HepG2 (cell line): ENCODE measurements around the gene YEATS2. TPM values are rescaled to one million over a fixed set of nuclear protein-coding genes. Genes with fewer than 3 reads are reported as not detected.

ENCODE experiments used
- ATAC-seq: fragments of 200-7000 bp; cut with Tn5 transposase; 3 replicates; pipeline ENCODE4 v1.9.1; 2020; ENCODE audit warnings: mild to moderate bottlenecking, moderate library complexity
- BruUV-seq: library from RNA; stranded (reverse); fragments of 400-500 nt; replicated peaks from 2 replicates; lab custom pipeline; 2021; lab: Mats Ljungman, UMichigan
- CTCF ChIA-PET: fragments of 300-600 bp; formaldehyde crosslinking; extraction: SDS; loops from one replicate; lab custom pipeline; 2021; ENCODE audit warnings: low total read pairs, inconsistent platforms, low intra/inter-chr PET ratio; lab: Yijun Ruan, JAX
- POLR2A ChIA-PET: fragments of 350-600 bp; sonication (Branson Sonifier 250); formaldehyde crosslinking; loops from one replicate; lab custom pipeline; 2020; ENCODE audit warnings: antibody characterized with exemption, inconsistent platforms; lab: Yijun Ruan, JAX
- DNase-seq: peaks from one replicate; pipeline ENCODE4 v3.0.0-alpha.2; 2015; ENCODE audit warnings: low spot score
- FAIRE-seq: peaks from 3 replicates; lab custom pipeline; 2011; peaks lifted over from hg19 to GRCh38; lab: Jason Lieb, UNC
- H2AFZ ChIP-seq: one replicate; pipeline ENCODE4 v1.6.1; 2011; ENCODE audit warnings: low read length, inconsistent platforms
- H3K27ac ChIP-seq: fragments of 300-600 bp; 3 replicates; pipeline ENCODE4 v1.8.0; 2011; ENCODE audit warnings: mixed run types, mild to moderate bottlenecking, mixed read lengths, low read length, inconsistent platforms; ENCODE audit not compliant: insufficient read depth; ENCODE audit errors: extremely low read length
- H3K27me3 ChIP-seq, 2 experiments: fragments of 200-600 bp in 1 of 2; 2 replicates in 1 of 2; 3 replicates in 1 of 2; pipeline versions ENCODE4 v1.6.0 to v1.8.0; 2011; ENCODE audit warnings: low read length in 2 of 2, mild to moderate bottlenecking in 2 of 2, moderate library complexity in 2 of 2, inconsistent platforms in 1 of 2; ENCODE audit not compliant: insufficient read depth in 2 of 2, control insufficient read depth in 1 of 2
- H3K36me3 ChIP-seq, 2 experiments: fragments of 200-600 bp in 1 of 2; replicated peaks in 1 of 2; 2 replicates in 1 of 2; 3 replicates in 1 of 2; pipeline versions ENCODE4 v1.5.1 to v1.8.0; 2011; ENCODE audit warnings: low read length in 2 of 2, inconsistent platforms in 1 of 2; ENCODE audit not compliant: insufficient read depth in 2 of 2, control insufficient read depth in 1 of 2
- H3K4me1 ChIP-seq: 2 replicates; pipeline ENCODE4 v1.5.1; 2012; ENCODE audit warnings: low read length, inconsistent platforms; ENCODE audit not compliant: insufficient read depth
- H3K4me2 ChIP-seq: 2 replicates; pipeline ENCODE4 v1.6.0; 2011; ENCODE audit warnings: low read depth, low read length, inconsistent platforms
- H3K4me3 ChIP-seq, 3 experiments: fragments of 200-600 bp in 1 of 3; sonication (generic), shearing (Covaris generic) in 1 of 3; replicated peaks in 1 of 3; 2 replicates each; pipeline ENCODE4 v1.5.1; 2011 to 2016; ENCODE audit warnings: low read length in 3 of 3, inconsistent platforms in 2 of 3, low read depth in 2 of 3, mild to moderate bottlenecking in 2 of 3, control low read depth in 1 of 3, mixed read lengths in 1 of 3; ENCODE audit not compliant: insufficient read depth in 1 of 3
- H3K79me2 ChIP-seq: one replicate; pipeline ENCODE4 v1.6.1; 2011; ENCODE audit warnings: low read length, inconsistent platforms; ENCODE audit not compliant: insufficient read depth
- H3K9ac ChIP-seq: 2 replicates; pipeline ENCODE4 v1.6.0; 2011; ENCODE audit warnings: mild to moderate bottlenecking, low read depth, low read length, inconsistent platforms; ENCODE audit not compliant: insufficient read depth
- H3K9me3 ChIP-seq: 2 replicates; pipeline ENCODE4 v1.5.1; 2012; ENCODE audit warnings: mild to moderate bottlenecking, low read length
- H4K20me1 ChIP-seq: 2 replicates; pipeline ENCODE4 v1.6.0; 2011; ENCODE audit warnings: inconsistent platforms, mild to moderate bottlenecking, low read length, moderate library complexity; ENCODE audit not compliant: insufficient read depth
- DPF2 ChIP-seq: sonication (generic); formaldehyde crosslinking; IDR thresholded peaks from 2 replicates; pipeline ENCODE4 v1.4.0; 2020; ENCODE audit warnings: mild to moderate bottlenecking, low read depth, missing genetic modification reagents, borderline replicate concordance
- FOXJ3 ChIP-seq: sonication (generic); formaldehyde crosslinking; IDR thresholded peaks from 2 replicates; pipeline ENCODE4 v1.4.0; 2020; ENCODE audit warnings: missing genetic modification reagents, mild to moderate bottlenecking, borderline replicate concordance
- HMGA1 ChIP-seq: sonication (generic); formaldehyde crosslinking; conservative IDR thresholded peaks from 2 replicates; pipeline ENCODE4 v1.4.0; 2020; ENCODE audit warnings: missing genetic modification reagents
- IKZF5 ChIP-seq: IDR thresholded peaks from 2 replicates; pipeline ENCODE4 v1.6.1; 2018; ENCODE audit warnings: missing genetic modification reagents, mild to moderate bottlenecking, missing compliant biosample characterization
- KDM3A ChIP-seq: IDR thresholded peaks from 2 replicates; pipeline ENCODE4 v1.6.1; 2018; ENCODE audit warnings: low read depth, missing compliant biosample characterization
- NFYB ChIP-seq: sonication (generic); formaldehyde crosslinking; IDR thresholded peaks from 2 replicates; pipeline ENCODE4 v1.4.0; 2020; ENCODE audit warnings: missing genetic modification reagents
- PITX1 ChIP-seq: sonication (generic); formaldehyde crosslinking; IDR thresholded peaks from 2 replicates; pipeline ENCODE4 v1.5.1; 2020; ENCODE audit warnings: mild to moderate bottlenecking, missing genetic modification reagents
- SP4 ChIP-seq: sonication (generic); formaldehyde crosslinking; IDR thresholded peaks from 2 replicates; pipeline ENCODE4 v1.8.1; 2023; ENCODE audit warnings: mild to moderate bottlenecking, missing genetic modification reagents
- THYN1 ChIP-seq: sonication (generic); formaldehyde crosslinking; IDR thresholded peaks from 2 replicates; pipeline ENCODE4 v1.8.1; 2023; ENCODE audit warnings: low read depth, mild to moderate bottlenecking, moderate library complexity, missing genetic modification reagents, borderline replicate concordance
- ZNF10 ChIP-seq: sonication (generic); formaldehyde crosslinking; IDR thresholded peaks from 2 replicates; pipeline ENCODE4 v1.4.0; 2020; ENCODE audit warnings: mild to moderate bottlenecking, low read depth, missing genetic modification reagents, borderline replicate concordance
- ZNF136 ChIP-seq: sonication (generic); formaldehyde crosslinking; IDR thresholded peaks from 2 replicates; pipeline ENCODE4 v1.8.1; 2022; ENCODE audit warnings: low read depth, mild to moderate bottlenecking, moderate library complexity, missing genetic modification reagents
- WGBS: methylation state at CpG from one replicate; pipeline ENCODE4 v1.1.6; 2017; ENCODE audit warnings: low lambda C conversion rate; 5-methylcytosine and 5-hydroxymethylcytosine counted together
- in situ Hi-C: cut with HindIII; loops from 2 replicates; pipeline ENCODE4 v1.10.0; 2017; ENCODE audit warnings: low pct_unique_long_range_greater_than_20kb; ENCODE audit not compliant: extremely low pct_ligation_motif_present
- intact Hi-C: fragments of 100-400 bp; cut with micrococcal nuclease; formaldehyde crosslinking; loops from one replicate; pipeline ENCODE4 v1.10.0; 2022; ENCODE audit not compliant: unreplicated experiment
- polyA plus RNA-seq, 8 experiments: library from polyadenylated mRNA; depleted of rRNA in 3 of 8; stranded (reverse) in 7 of 8; unstranded in 1 of 8; fragments of >200 nt; fragmentation: Illumina TruSeq in 4 of 8; extraction: Trizol in 4 of 8; gene quantifications; 2 replicates each; pipeline versions ENCODE4 v1.2.1 to v1.2.3, GENCODE V29; 2011 to 2016; ENCODE audit warnings: low read depth in 4 of 8, missing spikeins in 1 of 8, mixed read lengths in 1 of 8; ENCODE audit not compliant: insufficient read depth in 1 of 8
- total RNA-seq, 5 experiments: library from RNA; depleted of rRNA; stranded (reverse); fragments of >200 nt; fragmentation: Illumina TruSeq; extraction: Trizol; gene quantifications; 2 replicates each; pipeline ENCODE4 v1.2.3, GENCODE V29; 2016; ENCODE audit warnings: low read depth in 1 of 5
- TF ChIP-seq, protein P1 (sequence below): sonication (generic); formaldehyde crosslinking; IDR thresholded peaks from 2 replicates; pipeline ENCODE4 v1.4.0; 2020; ENCODE audit warnings: missing genetic modification reagents, mild to moderate bottlenecking, borderline replicate concordance
- TF ChIP-seq, protein P2 (sequence below): sonication (generic); formaldehyde crosslinking; IDR thresholded peaks from 2 replicates; pipeline ENCODE4 v1.9.0; 2021; ENCODE audit warnings: mild to moderate bottlenecking, missing genetic modification reagents

The YEATS2 gene
- total and polyA plus RNA-seq, 2 of the 13 experiments (the other 11 are each of a cell fraction or from before 2014, with no cell fraction given): 18.6 to 33.7 TPM

GRCh38 chr3:183822631-183823030 is 125.0 kb downstream of the YEATS2 start:
- no peak for FAIRE-seq
- Histone ChIP-seq H2AFZ (no peak overlapping the region), H3K27me3 (no peaks in the 10 kb centered on the region), H3K4me1 (no peaks in the 10 kb centered on the region), H3K36me3 (peaks cover 2 to 5% of the 10 kb centered on the region in 2 experiments; a peak in 2 of 5 replicates), H3K27ac (no peak overlapping the region)
- ChIA-PET POLR2A (no interaction called here), CTCF (no interaction called here)
- BruUV-seq: no TSS peak
- in situ Hi-C loops (no loop called here), intact Hi-C loops (no loop called here)
- no peak for DNase-seq
- 100% methylated on average over 5 of the region's 13 CpGs for WGBS
- TF ChIP-seq DPF2 (CRISPR knock-in tag) (no peak), SP4 (no peak), THYN1 (CRISPR knock-in tag) (no peak), ZNF10 (CRISPR knock-in tag) (no peak), KDM3A (CRISPR knock-in tag) (no peak), HMGA1 (no peak), IKZF5 (CRISPR knock-in tag) (no peak), FOXJ3 (CRISPR knock-in tag) (no peak), NFYB (CRISPR knock-in tag) (no peak), PITX1 (CRISPR knock-in tag) (no peak), ZNF136 (CRISPR knock-in tag) (no peak)
- TF ChIP-seq, protein P1, sequence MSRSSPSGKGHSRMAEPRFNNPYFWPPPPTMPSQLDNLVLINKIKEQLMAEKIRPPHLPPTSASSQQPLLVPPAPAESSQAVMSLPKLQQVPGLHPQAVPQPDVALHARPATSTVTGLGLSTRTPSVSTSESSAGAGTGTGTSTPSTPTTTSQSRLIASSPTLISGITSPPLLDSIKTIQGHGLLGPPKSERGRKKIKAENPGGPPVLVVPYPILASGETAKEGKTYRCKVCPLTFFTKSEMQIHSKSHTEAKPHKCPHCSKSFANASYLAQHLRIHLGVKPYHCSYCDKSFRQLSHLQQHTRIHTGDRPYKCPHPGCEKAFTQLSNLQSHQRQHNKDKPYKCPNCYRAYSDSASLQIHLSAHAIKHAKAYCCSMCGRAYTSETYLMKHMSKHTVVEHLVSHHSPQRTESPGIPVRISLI (CRISPR knock-in tag): no peak
- TF ChIP-seq, protein P2, sequence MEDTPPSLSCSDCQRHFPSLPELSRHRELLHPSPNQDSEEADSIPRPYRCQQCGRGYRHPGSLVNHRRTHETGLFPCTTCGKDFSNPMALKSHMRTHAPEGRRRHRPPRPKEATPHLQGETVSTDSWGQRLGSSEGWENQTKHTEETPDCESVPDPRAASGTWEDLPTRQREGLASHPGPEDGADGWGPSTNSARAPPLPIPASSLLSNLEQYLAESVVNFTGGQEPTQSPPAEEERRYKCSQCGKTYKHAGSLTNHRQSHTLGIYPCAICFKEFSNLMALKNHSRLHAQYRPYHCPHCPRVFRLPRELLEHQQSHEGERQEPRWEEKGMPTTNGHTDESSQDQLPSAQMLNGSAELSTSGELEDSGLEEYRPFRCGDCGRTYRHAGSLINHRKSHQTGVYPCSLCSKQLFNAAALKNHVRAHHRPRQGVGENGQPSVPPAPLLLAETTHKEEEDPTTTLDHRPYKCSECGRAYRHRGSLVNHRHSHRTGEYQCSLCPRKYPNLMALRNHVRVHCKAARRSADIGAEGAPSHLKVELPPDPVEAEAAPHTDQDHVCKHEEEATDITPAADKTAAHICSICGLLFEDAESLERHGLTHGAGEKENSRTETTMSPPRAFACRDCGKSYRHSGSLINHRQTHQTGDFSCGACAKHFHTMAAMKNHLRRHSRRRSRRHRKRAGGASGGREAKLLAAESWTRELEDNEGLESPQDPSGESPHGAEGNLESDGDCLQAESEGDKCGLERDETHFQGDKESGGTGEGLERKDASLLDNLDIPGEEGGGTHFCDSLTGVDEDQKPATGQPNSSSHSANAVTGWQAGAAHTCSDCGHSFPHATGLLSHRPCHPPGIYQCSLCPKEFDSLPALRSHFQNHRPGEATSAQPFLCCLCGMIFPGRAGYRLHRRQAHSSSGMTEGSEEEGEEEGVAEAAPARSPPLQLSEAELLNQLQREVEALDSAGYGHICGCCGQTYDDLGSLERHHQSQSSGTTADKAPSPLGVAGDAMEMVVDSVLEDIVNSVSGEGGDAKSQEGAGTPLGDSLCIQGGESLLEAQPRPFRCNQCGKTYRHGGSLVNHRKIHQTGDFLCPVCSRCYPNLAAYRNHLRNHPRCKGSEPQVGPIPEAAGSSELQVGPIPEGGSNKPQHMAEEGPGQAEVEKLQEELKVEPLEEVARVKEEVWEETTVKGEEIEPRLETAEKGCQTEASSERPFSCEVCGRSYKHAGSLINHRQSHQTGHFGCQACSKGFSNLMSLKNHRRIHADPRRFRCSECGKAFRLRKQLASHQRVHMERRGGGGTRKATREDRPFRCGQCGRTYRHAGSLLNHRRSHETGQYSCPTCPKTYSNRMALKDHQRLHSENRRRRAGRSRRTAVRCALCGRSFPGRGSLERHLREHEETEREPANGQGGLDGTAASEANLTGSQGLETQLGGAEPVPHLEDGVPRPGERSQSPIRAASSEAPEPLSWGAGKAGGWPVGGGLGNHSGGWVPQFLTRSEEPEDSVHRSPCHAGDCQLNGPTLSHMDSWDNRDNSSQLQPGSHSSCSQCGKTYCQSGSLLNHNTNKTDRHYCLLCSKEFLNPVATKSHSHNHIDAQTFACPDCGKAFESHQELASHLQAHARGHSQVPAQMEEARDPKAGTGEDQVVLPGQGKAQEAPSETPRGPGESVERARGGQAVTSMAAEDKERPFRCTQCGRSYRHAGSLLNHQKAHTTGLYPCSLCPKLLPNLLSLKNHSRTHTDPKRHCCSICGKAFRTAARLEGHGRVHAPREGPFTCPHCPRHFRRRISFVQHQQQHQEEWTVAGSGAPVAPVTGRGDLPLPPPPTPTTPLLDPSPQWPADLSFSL (CRISPR knock-in tag): no peak
- TF ChIP-seq, all 625 proteins: peak for 0
- no peak overlapping the region for H3K4me2 ChIP-seq
- no peak overlapping the region for H3K9ac ChIP-seq
- no peak for ATAC-seq
- no peak overlapping the region for H3K4me3 ChIP-seq
- H3K9me3 ChIP-seq: no peaks in the 10 kb centered on the region
- no peaks in the 10 kb centered on the region for H4K20me1 ChIP-seq
- H3K79me2 ChIP-seq: no peaks in the 10 kb centered on the region
